ENCODE measurements around the gene DGKD.

DGKD gene

DNA sequence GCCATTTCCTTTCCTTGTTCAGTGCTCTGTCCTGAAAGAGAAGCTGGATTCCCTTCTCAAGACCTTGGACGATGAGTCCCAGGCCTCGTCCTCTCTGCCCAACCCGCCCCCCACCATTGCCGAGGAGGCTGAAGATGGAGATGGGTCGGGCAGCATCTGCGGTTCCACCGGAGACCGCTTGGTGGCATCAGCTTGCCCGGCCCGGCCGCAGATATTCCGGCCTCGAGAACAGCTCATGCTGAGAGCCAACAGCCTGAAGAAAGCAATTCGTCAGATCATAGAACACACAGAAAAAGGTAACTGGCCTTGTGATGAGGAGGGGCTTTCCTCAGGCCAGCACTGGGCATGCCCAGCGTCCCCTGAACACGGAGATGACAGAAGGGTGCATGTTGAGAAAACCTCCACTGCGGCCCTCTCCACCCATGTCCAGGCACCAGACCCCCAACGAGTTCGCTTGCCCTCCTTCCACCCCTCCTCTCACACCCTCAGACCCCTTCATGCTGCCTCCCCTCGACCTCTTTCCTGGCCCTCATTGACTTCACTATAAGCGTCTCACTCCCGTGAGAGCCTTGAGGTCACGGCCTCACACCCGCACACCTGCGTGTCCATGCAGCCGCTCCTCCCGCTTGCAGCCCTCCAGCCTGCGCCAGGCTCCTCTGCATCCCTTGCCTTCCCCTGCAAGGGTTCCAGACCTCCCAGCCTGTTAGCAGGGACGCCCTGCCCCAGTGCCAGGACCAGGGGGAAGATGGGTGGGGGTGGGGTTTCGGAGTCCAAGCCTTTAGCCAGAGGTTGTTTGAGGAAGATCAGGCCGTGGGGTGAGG, 95.0 kb downstream of the DGKD start:
- no peak overlapping the region for H3K4me3 ChIP-seq (ENCODE audit: control insufficient read depth, low read depth, low read length)
- TF ChIP-seq CTCF (conservative IDR thresholded peaks at IDR 0.05; ENCODE audit: control insufficient read depth, insufficient read depth, low read depth, low read length): peak; percentile 51
- peak; percentile 40 for DNase-seq (ENCODE audit: low read depth)

DNA sequence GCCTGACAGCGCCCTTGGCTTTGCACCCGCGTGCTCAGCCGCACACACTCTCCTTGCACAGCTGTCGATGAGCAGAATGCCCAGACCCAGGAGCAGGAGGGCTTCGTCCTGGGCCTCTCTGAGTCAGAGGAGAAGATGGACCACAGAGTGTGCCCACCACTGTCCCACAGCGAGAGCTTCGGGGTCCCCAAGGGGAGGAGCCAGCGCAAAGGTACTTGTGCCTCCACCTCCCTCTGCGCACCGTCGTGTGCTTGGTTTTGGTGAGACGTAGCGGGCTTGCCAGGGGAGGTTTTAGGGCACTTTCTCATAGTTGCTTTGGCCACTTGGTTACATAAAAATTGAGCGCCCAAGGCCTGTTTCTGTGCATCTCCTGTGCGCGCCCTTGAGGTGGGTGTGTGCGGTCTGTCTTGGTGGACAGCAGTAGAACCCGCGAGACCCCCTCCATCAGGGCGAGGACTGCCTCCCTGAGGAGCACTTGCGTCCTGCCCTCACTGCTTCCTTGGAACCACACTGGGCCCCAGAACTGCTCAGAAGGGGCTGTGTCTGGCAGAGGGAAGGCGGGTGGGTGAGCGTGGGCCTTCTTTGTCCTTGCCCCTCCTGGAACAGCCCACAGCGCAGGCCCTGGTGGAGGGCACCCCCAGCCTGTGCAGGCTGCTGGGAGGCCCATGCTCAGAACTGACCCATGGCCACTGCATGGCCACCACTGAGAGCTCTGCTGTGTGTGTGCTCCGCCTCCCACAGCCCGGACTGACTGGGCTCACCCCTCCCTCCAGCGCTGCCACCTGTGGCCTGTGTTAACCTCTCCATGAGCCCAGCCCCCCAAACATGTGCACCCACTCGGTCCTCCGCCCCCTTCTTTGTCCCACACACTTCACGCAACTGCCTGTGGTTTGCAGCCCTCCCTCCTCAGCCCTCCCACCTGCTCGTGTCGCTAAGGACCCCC, 95.9 kb downstream of the DGKD start:
- no peak for DNase-seq (ENCODE audit: low read depth)
- no peak overlapping the region for H3K4me3 ChIP-seq (ENCODE audit: control insufficient read depth, low read depth, low read length)
- TF ChIP-seq CTCF (conservative IDR thresholded peaks at IDR 0.05; ENCODE audit: control insufficient read depth, insufficient read depth, low read depth, low read length): no peak

DNA sequence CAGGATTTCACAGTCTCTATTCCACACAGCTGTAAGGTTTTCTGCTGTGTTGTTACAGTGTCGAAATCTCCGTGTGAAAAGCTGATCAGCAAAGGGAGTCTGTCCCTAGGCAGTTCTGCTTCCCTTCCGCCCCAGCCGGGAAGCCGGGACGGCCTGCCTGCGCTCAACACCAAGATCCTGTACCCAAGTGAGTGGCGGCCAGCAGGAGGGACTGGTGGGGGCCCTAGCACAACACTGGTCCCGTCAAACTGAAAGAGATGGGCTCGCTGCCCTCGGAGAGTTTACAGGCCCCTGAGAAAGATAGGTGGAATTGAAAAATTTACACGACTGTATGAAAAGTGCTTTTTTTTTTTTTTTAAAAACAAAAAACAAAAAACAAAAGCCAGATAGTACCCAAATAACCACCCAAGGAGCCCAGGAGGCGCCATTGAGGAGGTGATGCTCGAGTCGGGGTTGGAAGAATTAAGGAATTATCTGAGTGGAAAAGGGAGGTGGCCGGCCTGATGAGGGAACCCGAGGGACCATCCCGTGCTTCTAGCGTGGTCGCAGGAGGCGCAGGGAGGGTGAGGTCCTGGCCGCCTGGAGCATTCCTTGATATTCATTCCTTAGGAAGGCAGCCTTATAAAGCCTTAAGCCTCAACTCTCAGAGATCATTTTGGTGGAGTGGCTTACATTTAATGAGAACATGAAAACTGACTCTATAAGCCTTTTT, 96.7 kb downstream of the DGKD start:
- H3K4me3 ChIP-seq (ENCODE audit: control insufficient read depth, low read depth, low read length): no peak overlapping the region
- TF ChIP-seq CTCF (conservative IDR thresholded peaks at IDR 0.05; ENCODE audit: control insufficient read depth, insufficient read depth, low read depth, low read length): no peak
- no peak for DNase-seq (ENCODE audit: low read depth)

- no peak for DNase-seq (ENCODE audit: low read depth)
- H3K4me3 ChIP-seq (ENCODE audit: control insufficient read depth, low read depth, low read length): no peak overlapping the region
Measured at GRCh38 chr2:233451950-233452349, 97.7 kb downstream of the DGKD start.

DNA sequence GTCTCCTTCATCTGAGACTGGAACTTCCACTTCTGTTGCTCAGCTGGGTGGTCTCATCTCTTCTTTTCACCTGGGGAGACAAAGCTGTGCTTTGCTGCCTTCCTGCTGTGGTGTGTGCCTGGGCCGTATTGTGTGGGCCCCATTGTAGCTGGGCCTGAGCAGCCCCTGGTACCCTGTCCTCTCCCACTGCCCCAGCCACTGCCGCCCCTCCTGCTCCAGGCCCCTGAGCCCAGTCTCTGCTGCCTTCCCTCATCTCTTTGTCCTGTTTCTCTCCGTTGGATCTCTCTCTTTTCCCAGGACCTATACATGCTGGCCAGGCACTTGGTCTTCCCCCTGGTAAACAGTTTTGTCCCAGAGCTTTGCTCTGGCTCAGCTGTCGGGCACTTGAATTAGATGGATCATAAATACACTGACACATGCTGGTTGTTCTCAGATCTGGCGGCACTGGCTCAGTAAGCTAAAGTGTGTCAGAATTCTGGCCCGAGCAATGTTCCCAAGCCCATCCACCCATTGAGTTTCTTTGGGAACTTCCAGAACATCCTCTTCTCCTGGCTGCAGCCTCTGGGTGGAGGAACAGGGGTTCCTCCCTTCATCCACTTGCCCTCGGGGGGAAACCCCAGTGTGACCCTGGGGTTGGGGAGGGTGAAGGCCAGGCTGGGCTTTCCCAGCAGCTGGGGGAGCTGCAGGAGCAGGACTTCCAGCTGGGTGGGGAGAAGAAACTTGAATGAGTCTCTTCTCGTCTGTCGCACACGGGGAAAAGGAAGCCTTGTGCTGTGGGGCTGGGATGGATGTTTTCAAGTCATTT, 99.0 kb downstream of the DGKD start:
- no peak for TF ChIP-seq CTCF (conservative IDR thresholded peaks at IDR 0.05; ENCODE audit: control insufficient read depth, insufficient read depth, low read depth, low read length)
- H3K4me3 ChIP-seq (ENCODE audit: control insufficient read depth, low read depth, low read length): no peak overlapping the region
- no peak for DNase-seq (ENCODE audit: low read depth)

More at GRCh38 chr2:233451950-233452349, 97.7 kb downstream of the DGKD start:
- TF ChIP-seq CTCF (conservative IDR thresholded peaks at IDR 0.05; ENCODE audit: control insufficient read depth, insufficient read depth, low read depth, low read length): no peak
